ENCODE results near the gene TMEM92. TPM values are rescaled to one million over a fixed set of nuclear protein-coding genes. Genes with fewer than 3 reads are reported as not detected.

Gene TMEM92
- total RNA-seq (1 to 10 TPM in 6 of 7 donors, under 1 TPM in 1; 0.34 to 3.5 (median 1.6) TPM), polyA plus RNA-seq (1 to 10 TPM in 1 of 2 donors, under 1 TPM in 1; 0.32 to 2.5 TPM)
- long read RNA-seq, donor 1, partial matches to known transcripts, result 0 of 6 reads
- long read RNA-seq, donor 1, other reads (novel, unspliced or antisense), result 4 of 6 reads
- long read RNA-seq, donor 2, result 0 reads
- long read RNA-seq, donor 3, partial matches to known transcripts, result 0 of 1 reads
- long read RNA-seq, donor 3, other reads (novel, unspliced or antisense), result 1 of 1 reads

- H3K36me3 ChIP-seq, result no peaks in the 10 kb centered on the region
- WGBS, 3 donors, result 42 to 52% (median 48%) methylated on average over 23 of the region's 23 CpGs
- intact Hi-C loops (cut with DNase I), result loop anchor here in 2 of 4 donors (10.0 kb wide), 2 partner anchors 100 to 180 kb away; partner anchors contain the start of gene PDK2 (in 1 of the 2)
- no peaks in the 10 kb centered on the region for H3K9me3 ChIP-seq
- H3K27ac ChIP-seq, result peak within 1 kb of the TSS; percentile 74 to 92
- no peak for TF ChIP-seq CTCF (IDR thresholded peaks at IDR 0.05)
- no peak for TF ChIP-seq EP300 (IDR thresholded peaks at IDR 0.05)
- TF ChIP-seq POLR2A (IDR thresholded peaks at IDR 0.05), result no peak
- H3K4me3 ChIP-seq, result peak within 1 kb of the TSS; percentile 59
- DNase-seq, result peak in 4 of 5 donors; percentile 55 to 69 (median 66)
- H3K4me1 ChIP-seq (ENCODE audit: insufficient read depth), result peaks cover 18% of the 10 kb centered on the region
- H3K27me3 ChIP-seq, result no peaks in the 10 kb centered on the region
Observed at GRCh38 chr17:50274142-50274896, at the start of gene TMEM92. TSS of gene TMEM92 (plus strand) at chr17:50274466. CDS start at chr17:50274502, 36 bp downstream.

GRCh38 chr17:50225701-50226240 is 48.5 kb upstream of the TMEM92 start:
- no peaks in the 10 kb centered on the region for H3K36me3 ChIP-seq
- H3K4me1 ChIP-seq (ENCODE audit: insufficient read depth), result peaks cover 6% of the 10 kb centered on the region
- no peak for DNase-seq
- H3K27ac ChIP-seq, result no peak overlapping the region
- H3K9me3 ChIP-seq, result no peaks in the 10 kb centered on the region
- WGBS, 3 donors, result 67 to 90% (median 82%) methylated on average over 3 of the region's 3 CpGs
- H3K27me3 ChIP-seq, result no peaks in the 10 kb centered on the region
- no peak for TF ChIP-seq CTCF (IDR thresholded peaks at IDR 0.05)
- TF ChIP-seq EP300 (IDR thresholded peaks at IDR 0.05), result no peak
- no peak for TF ChIP-seq POLR2A (IDR thresholded peaks at IDR 0.05)
- intact Hi-C loops (cut with DNase I), result no loop called here
- H3K4me3 ChIP-seq, result no peak overlapping the region

- H3K36me3 ChIP-seq, result no peaks in the 10 kb centered on the region
- H3K27me3 ChIP-seq, result no peaks in the 10 kb centered on the region
- TF ChIP-seq EP300 (IDR thresholded peaks at IDR 0.05) (no peak), POLR2A (IDR thresholded peaks at IDR 0.05) (no peak), CTCF (IDR thresholded peaks at IDR 0.05) (no peak)
- intact Hi-C loops (cut with DNase I), result no loop called here
- H3K27ac ChIP-seq, result no peak overlapping the region
- H3K4me1 ChIP-seq (ENCODE audit: insufficient read depth), result peaks cover 3% of the 10 kb centered on the region
- no peaks in the 10 kb centered on the region for H3K9me3 ChIP-seq
- no peak overlapping the region for H3K4me3 ChIP-seq
- no peak for DNase-seq
Observed at GRCh38 chr17:50234581-50234980, 39.7 kb upstream of the TMEM92 start.

GRCh38 chr17:50237901-50238300 is 36.4 kb upstream of the TMEM92 start:
- H3K27ac ChIP-seq, result no peak overlapping the region
- H3K36me3 ChIP-seq, result no peaks in the 10 kb centered on the region
- no peak for TF ChIP-seq CTCF (IDR thresholded peaks at IDR 0.05)
- TF ChIP-seq EP300 (IDR thresholded peaks at IDR 0.05), result no peak
- no peak for TF ChIP-seq POLR2A (IDR thresholded peaks at IDR 0.05)
- no peaks in the 10 kb centered on the region for H3K9me3 ChIP-seq
- no peaks in the 10 kb centered on the region for H3K27me3 ChIP-seq
- no peak for DNase-seq
- peaks cover 3% of the 10 kb centered on the region for H3K4me1 ChIP-seq (ENCODE audit: insufficient read depth)
- H3K4me3 ChIP-seq, result no peak overlapping the region
- intact Hi-C loops (cut with DNase I), result no loop called here
- WGBS, 3 donors, result 22 to 35% (median 23%) methylated on average over 2 of the region's 2 CpGs
